ENCODE results near the gene SMC1B. TPM values are rescaled to one million over a fixed set of nuclear protein-coding genes. Genes with fewer than 3 reads are reported as not detected.
"Not testable (repeated sequence)": the region's sequence is repeated elsewhere in the genome, so short reads cannot be mapped to it uniquely, and the experiment has no call there.

SMC1B gene
- total RNA-seq, 1 donor from 2014 or later = not detected

- not testable (repeated sequence) for DNase-seq
Measured at GRCh38 chr22:45295004-45295403, 118.4 kb downstream of the SMC1B start.

Other genes starting within 250 kb of the SMC1B start
- gene NUP50, start 249.7 kb downstream of the SMC1B start, total RNA-seq = 68.6 and 85.5 TPM in 2 replicates
- gene KIAA0930, start 172.7 kb downstream of the SMC1B start, total RNA-seq = 73.9 and 81.8 TPM in 2 replicates
- not detected in 2 replicates for gene UPK3A, start 128.7 kb downstream of the SMC1B start, total RNA-seq
- gene FAM118A, start 103.7 kb downstream of the SMC1B start, total RNA-seq = 14.2 and 28.6 TPM in 2 replicates
- 0.34 and 1.3 TPM in 2 replicates for gene RIBC2, start 94 bp upstream of the SMC1B start, total RNA-seq
- gene FBLN1, start 89.3 kb upstream of the SMC1B start, total RNA-seq = 0.34 and 0.56 TPM in 2 replicates

Data from dermis blood vessel endothelial cell (primary cell).